HEK293 (cell line): ENCODE results near the gene FHIP1B.

ENCODE experiments used
- CTCF ChIA-PET: fragments of 350-600 bp; formaldehyde crosslinking; extraction: SDS; loops from one replicate; lab custom pipeline; 2021; ENCODE audit warnings: antibody characterized with exemption; lab: Yijun Ruan, JAX
- POLR2A ChIA-PET: fragments of 300-600 bp; formaldehyde crosslinking; extraction: SDS; loops from one replicate; lab custom pipeline; 2020; ENCODE audit warnings: antibody characterized with exemption, inconsistent platforms; lab: Yijun Ruan, JAX
- H3K27ac ChIP-seq: fragments of 200-500 bp; sonication (Bioruptor generic); 2 replicates; pipeline ENCODE4 v1.5.1; 2014; ENCODE audit warnings: low read depth, low read length, control low read depth, inconsistent platforms; ENCODE audit errors: extremely low read depth
- H3K36me3 ChIP-seq, 2 experiments: fragments of 200-500 bp in 1 of 2; sonication (Bioruptor generic) in 1 of 2; 1 replicate in 1 of 2; 2 replicates in 1 of 2; pipeline ENCODE4 v1.5.1; 2014 to 2017; ENCODE audit warnings: inconsistent platforms in 2 of 2, low read length in 2 of 2; ENCODE audit not compliant: control insufficient read depth in 2 of 2, insufficient read depth in 1 of 2
- H3K4me1 ChIP-seq: fragments of 200-500 bp; sonication (Bioruptor generic); 2 replicates; pipeline ENCODE4 v1.5.1; 2014; ENCODE audit warnings: mild to moderate bottlenecking, low read length, inconsistent platforms; ENCODE audit not compliant: control insufficient read depth, insufficient read depth
- H3K4me3 ChIP-seq: 2 replicates; pipeline ENCODE4 v1.5.1; 2011; ENCODE audit warnings: low read depth, mild to moderate bottlenecking, control low read depth, low read length, moderate library complexity
- H3K9me3 ChIP-seq: fragments of 200-500 bp; sonication (Bioruptor generic); 2 replicates; pipeline ENCODE4 v1.5.1; 2014; ENCODE audit warnings: low read depth, low read length, inconsistent platforms; ENCODE audit not compliant: control insufficient read depth, insufficient read depth
- PRDM2 ChIP-seq: fragments of 450-650 bp; formaldehyde crosslinking; IDR thresholded peaks from 2 replicates; pipeline ENCODE4 v1.5.1; 2016; ENCODE audit warnings: missing biosample characterization, missing genetic modification characterization, borderline replicate concordance
- WT1 ChIP-seq: fragments of 450-650 bp; formaldehyde crosslinking; IDR thresholded peaks from 2 replicates; pipeline ENCODE4 v1.5.1; 2016; ENCODE audit warnings: missing biosample characterization, missing genetic modification characterization
- YY2 ChIP-seq: fragments of 450-650 bp; formaldehyde crosslinking; IDR thresholded peaks from 2 replicates; pipeline ENCODE4 v1.5.1; 2016; ENCODE audit warnings: missing biosample characterization, missing genetic modification characterization
- ZNF169 ChIP-seq: fragments of 450-650 bp; formaldehyde crosslinking; IDR thresholded peaks from 2 replicates; pipeline ENCODE4 v1.5.1; 2016; ENCODE audit warnings: missing biosample characterization, missing genetic modification characterization
- ZNF184 ChIP-seq: fragments of 450-650 bp; IDR thresholded peaks from 2 replicates; pipeline ENCODE4 v1.5.1; 2018; ENCODE audit warnings: missing biosample characterization, mild to moderate bottlenecking, missing genetic modification characterization
- ZNF280D ChIP-seq: fragments of 450-650 bp; formaldehyde crosslinking; IDR thresholded peaks from 2 replicates; pipeline ENCODE4 v1.5.1; 2016; ENCODE audit warnings: missing biosample characterization, missing genetic modification characterization
- ZNF501 ChIP-seq: fragments of 450-650 bp; formaldehyde crosslinking; IDR thresholded peaks from 2 replicates; pipeline ENCODE4 v1.5.1; 2016; ENCODE audit warnings: missing biosample characterization, missing genetic modification characterization
- ZNF580 ChIP-seq: fragments of 450-650 bp; formaldehyde crosslinking; IDR thresholded peaks from 2 replicates; pipeline ENCODE4 v1.5.1; 2016; ENCODE audit warnings: missing biosample characterization, missing genetic modification characterization
- ZNF76 ChIP-seq: fragments of 450-650 bp; formaldehyde crosslinking; IDR thresholded peaks from 2 replicates; pipeline ENCODE4; 2016; ENCODE audit warnings: low read depth, missing biosample characterization, missing genetic modification characterization, borderline replicate concordance
- TF ChIP-seq, protein P1 (sequence below): fragments of 450-650 bp; IDR thresholded peaks from 2 replicates; pipeline ENCODE4 v1.5.1; 2018; ENCODE audit warnings: missing biosample characterization, mild to moderate bottlenecking, missing genetic modification characterization
- TF ChIP-seq, protein P2 (sequence below): fragments of 450-650 bp; formaldehyde crosslinking; IDR thresholded peaks from 2 replicates; pipeline ENCODE4 v1.5.1; 2016; ENCODE audit warnings: missing biosample characterization, missing genetic modification characterization

The FHIP1B gene

DNA sequence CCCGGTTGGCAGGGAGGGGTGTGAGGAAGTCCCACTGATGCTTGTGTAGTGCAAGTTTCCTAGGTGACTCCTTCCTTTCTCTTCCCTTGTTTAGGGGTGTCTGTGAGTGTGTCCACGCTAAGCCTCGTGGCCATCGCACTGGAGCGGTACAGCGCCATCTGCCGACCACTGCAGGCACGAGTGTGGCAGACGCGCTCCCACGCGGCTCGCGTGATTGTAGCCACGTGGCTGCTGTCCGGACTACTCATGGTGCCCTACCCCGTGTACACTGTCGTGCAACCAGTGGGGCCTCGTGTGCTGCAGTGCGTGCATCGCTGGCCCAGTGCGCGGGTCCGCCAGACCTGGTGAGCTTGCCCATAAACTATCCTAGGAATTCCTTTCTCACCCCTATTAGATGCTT is 35.6 kb upstream of the FHIP1B start (continued):
- TF ChIP-seq PRDM2 (tag by site-specific recombination) (no peak), ZNF76 (tag by site-specific recombination) (no peak), ZNF184 (tag by site-specific recombination) (no peak), WT1 (no peak), ZNF501 (tag by site-specific recombination) (no peak)
- TF ChIP-seq, all 188 proteins: peak for 0

DNA sequence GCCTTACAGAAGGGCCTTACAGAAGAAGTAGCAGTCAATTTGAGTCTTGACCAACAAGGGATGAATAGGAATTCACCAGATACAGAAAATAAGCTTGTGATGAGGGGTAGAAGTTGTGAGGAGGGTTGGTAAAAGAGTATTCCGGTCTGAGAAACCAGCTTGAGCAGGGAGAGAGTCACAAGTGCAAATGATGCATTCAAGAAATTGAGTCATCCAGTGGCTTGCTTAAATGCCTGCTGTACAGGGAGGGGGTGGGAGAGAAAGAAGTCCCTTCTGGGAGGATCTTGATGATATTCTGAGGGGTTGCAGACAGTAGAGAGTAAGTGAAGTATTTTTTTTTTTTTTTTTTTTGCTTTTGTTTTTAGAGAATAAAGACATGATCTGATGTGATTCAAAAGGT is 34.4 kb upstream of the FHIP1B start:
- Histone ChIP-seq H3K27ac (no peak overlapping the region), H3K4me1 (no peaks in the 10 kb centered on the region), H3K9me3 (no peaks in the 10 kb centered on the region), H3K4me3 (no peak overlapping the region), H3K36me3 (no peaks in the 10 kb centered on the region)
- TF ChIP-seq, protein P1, sequence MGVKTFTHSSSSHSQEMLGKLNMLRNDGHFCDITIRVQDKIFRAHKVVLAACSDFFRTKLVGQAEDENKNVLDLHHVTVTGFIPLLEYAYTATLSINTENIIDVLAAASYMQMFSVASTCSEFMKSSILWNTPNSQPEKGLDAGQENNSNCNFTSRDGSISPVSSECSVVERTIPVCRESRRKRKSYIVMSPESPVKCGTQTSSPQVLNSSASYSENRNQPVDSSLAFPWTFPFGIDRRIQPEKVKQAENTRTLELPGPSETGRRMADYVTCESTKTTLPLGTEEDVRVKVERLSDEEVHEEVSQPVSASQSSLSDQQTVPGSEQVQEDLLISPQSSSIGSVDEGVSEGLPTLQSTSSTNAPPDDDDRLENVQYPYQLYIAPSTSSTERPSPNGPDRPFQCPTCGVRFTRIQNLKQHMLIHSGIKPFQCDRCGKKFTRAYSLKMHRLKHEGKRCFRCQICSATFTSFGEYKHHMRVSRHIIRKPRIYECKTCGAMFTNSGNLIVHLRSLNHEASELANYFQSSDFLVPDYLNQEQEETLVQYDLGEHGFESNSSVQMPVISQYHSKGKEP: no peak
- TF ChIP-seq, protein P2, sequence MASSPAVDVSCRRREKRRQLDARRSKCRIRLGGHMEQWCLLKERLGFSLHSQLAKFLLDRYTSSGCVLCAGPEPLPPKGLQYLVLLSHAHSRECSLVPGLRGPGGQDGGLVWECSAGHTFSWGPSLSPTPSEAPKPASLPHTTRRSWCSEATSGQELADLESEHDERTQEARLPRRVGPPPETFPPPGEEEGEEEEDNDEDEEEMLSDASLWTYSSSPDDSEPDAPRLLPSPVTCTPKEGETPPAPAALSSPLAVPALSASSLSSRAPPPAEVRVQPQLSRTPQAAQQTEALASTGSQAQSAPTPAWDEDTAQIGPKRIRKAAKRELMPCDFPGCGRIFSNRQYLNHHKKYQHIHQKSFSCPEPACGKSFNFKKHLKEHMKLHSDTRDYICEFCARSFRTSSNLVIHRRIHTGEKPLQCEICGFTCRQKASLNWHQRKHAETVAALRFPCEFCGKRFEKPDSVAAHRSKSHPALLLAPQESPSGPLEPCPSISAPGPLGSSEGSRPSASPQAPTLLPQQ (tag by site-specific recombination): no peak
- no peak for TF ChIP-seq ZNF169 (tag by site-specific recombination)
- no peak for TF ChIP-seq YY2 (tag by site-specific recombination)
- no peak for TF ChIP-seq ZNF580
- no peak for TF ChIP-seq ZNF280D (tag by site-specific recombination)
- POLR2A ChIA-PET: interaction anchor here (2.0 kb wide), 1 partner anchor 9 kb away, joined by 5 read pairs; no protein-coding TSS in a partner anchor
- CTCF ChIA-PET: interaction anchor here (1.0 to 2.1 kb wide), 4 partner anchors 13 to 47 kb away, joined by 3 to 7 read pairs (median 5); no protein-coding TSS in a partner anchor
